Iris pigment epithelial cell (primary cell): ENCODE measurements around the gene ERCC6L.

ENCODE experiments used
- DNase-seq: peaks from one replicate; pipeline ENCODE4 v3.0.0-alpha.2; 2011; ENCODE audit warnings: low read depth

ERCC6L gene

GRCh38 chrX:72159769-72160168 lies 79.1 kb downstream of the ERCC6L start:
- no peak for DNase-seq

- DNase-seq: no peak
Observed at GRCh38 chrX:72158773-72159172, 80.1 kb downstream of the ERCC6L start.
